Fibroblast of the aortic adventitia (primary cell): Measurements from ENCODE around the gene ITGA1. TPM values are rescaled to one million over a fixed set of nuclear protein-coding genes. Genes with fewer than 3 reads are reported as not detected.
"Not testable (repeated sequence)": the region's sequence is repeated elsewhere in the genome, so short reads cannot be mapped to it uniquely, and the experiment has no call there.

Experiments used
- DNase-seq: peaks from one replicate; pipeline ENCODE4 v3.0.0-alpha.2; 2010; ENCODE audit warnings: low read depth
- H3K4me3 ChIP-seq: 2 replicates; pipeline ENCODE4 v1.5.1; 2011; ENCODE audit warnings: low read depth, mild to moderate bottlenecking, control low read depth, low read length, moderate library complexity
- total RNA-seq: library from RNA; depleted of rRNA; stranded (reverse); fragments of >200 nt; gene quantifications from 2 replicates; pipeline ENCODE4 v1.2.3, GENCODE V29; 2012; ENCODE audit warnings: low replicate concordance
- TF ChIP-seq, protein P1 (sequence below): IDR thresholded peaks from 2 replicates; pipeline ENCODE4 v1.5.1; 2011; ENCODE audit warnings: mild to moderate bottlenecking, low read length, control low read depth, inconsistent platforms; ENCODE audit not compliant: insufficient read depth

ITGA1 gene
- total RNA-seq = 4.2 and 26.7 TPM in 2 replicates

DNA sequence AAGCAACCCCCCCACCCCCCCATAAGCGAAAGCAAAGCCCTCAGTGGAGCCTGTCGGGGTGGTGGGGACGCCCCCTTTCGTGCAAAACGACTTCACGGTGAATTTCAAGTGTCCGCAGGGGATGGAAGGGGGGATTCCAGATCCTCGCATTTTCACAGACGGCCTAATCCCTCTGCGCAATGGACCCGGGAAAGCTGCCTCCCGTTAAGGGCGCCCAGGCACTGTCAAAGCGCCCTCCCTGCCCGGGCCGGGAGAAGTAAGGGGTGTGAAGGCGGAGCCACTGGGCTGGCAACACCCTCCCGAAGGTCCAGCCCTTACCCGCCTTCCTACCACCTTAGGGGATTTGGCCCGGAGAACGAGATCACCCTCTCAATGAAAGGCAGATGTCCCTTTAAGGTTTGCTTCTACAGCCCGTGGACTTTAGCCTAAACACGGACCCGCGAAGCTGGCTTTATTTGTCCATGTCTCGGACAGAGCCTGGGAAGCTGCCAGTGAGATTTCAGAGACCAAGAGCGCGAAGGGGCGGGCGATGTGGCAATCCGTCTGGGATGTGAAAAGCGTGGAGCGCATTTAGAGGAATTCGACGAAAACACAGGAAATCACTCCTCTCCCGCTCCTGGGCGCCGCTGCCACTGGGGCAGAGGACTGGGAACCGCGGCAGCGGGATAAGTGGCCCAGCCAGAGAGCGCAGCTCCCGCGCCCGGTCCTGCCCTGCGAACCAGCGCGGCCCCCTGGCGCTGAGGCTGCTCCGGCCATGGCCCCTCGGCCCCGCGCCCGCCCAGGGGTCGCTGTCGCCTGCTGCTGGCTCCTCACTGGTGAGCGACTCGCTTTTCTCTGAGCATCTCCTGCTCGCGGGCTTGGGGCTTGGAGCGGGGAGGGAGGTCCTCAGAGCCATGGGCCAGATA is at the start of gene ITGA1, which contains the start of gene PELO:
ITGA1 (plus strand) TSS at position 317 of the 905 bp plus-strand sequence; CDS start at position 755, 438 bp downstream.
PELO (plus strand) TSS at position 317 of the 905 bp plus-strand sequence. CDS start 12,479 bp downstream, outside the sequence.
- TF ChIP-seq, protein P1, sequence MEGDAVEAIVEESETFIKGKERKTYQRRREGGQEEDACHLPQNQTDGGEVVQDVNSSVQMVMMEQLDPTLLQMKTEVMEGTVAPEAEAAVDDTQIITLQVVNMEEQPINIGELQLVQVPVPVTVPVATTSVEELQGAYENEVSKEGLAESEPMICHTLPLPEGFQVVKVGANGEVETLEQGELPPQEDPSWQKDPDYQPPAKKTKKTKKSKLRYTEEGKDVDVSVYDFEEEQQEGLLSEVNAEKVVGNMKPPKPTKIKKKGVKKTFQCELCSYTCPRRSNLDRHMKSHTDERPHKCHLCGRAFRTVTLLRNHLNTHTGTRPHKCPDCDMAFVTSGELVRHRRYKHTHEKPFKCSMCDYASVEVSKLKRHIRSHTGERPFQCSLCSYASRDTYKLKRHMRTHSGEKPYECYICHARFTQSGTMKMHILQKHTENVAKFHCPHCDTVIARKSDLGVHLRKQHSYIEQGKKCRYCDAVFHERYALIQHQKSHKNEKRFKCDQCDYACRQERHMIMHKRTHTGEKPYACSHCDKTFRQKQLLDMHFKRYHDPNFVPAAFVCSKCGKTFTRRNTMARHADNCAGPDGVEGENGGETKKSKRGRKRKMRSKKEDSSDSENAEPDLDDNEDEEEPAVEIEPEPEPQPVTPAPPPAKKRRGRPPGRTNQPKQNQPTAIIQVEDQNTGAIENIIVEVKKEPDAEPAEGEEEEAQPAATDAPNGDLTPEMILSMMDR = no peak
- H3K4me3 ChIP-seq = peak within 1 kb of the TSS; percentile 78
- peak; percentile 80 for DNase-seq

DNA sequence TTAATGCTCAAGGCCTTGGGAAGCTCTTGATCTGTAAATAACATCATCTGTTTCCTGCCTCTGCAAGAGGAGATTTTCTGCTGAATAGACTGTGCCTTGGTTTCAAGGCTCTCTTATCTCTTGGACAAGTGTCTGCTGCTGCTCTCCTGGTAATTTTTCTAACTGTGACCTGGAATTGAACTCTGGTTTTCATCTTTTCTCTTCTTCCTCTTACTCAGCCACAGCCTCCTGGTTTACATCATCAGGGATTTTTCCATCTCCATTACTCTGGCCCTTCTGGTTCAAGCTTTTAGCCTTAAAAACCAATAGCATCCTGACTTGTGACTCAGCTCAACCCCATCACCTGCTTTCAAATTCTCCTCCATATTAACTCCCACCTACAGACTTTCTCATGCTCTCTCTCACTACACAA is 49.6 kb upstream of the ITGA1 start:
- no peak overlapping the region for H3K4me3 ChIP-seq
- TF ChIP-seq, protein P1 = no peak
- peak; percentile 29 for DNase-seq

DNA sequence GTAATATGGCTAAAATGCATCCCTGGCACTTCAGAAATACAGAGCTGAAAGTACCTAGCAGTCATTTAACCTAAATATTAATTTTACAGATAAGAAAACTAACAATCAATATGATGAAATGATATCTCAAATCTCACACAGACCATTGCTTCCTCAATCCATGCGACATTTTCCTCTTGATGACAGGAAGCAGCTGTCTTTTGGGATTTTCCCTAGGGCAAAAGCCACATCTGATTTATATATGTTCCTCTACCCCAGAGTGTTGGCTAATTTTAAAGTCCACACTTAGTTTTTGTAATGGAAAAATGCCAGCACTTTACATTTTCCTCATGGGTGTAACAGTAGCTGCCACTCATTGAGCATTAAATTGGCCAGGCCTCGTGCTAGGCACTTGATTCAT is 47.7 kb upstream of the ITGA1 start:
- no peak overlapping the region for H3K4me3 ChIP-seq
- DNase-seq = no peak
- TF ChIP-seq, protein P1 = no peak

DNA sequence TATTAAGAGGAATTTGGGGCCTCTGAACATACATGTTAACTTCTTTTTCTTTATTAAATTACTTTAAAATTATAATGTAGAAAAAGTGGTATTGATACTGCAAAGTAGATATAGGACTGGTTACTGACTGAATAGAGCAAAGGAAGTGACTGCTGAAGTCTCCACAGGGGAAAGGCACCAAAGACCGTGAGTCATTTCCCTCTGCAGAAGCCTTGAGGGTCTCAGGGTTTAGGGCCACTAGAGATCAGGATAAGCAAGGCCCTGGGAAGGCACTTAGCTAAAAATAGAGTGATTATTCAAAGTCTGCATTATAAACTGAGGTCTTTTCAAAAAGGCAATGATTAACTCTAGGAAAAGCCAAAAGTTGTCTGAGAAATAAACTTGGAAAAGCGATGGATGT is 44.7 kb upstream of the ITGA1 start:
- DNase-seq = no peak
- no peak overlapping the region for H3K4me3 ChIP-seq
- TF ChIP-seq, protein P1 = no peak

DNA sequence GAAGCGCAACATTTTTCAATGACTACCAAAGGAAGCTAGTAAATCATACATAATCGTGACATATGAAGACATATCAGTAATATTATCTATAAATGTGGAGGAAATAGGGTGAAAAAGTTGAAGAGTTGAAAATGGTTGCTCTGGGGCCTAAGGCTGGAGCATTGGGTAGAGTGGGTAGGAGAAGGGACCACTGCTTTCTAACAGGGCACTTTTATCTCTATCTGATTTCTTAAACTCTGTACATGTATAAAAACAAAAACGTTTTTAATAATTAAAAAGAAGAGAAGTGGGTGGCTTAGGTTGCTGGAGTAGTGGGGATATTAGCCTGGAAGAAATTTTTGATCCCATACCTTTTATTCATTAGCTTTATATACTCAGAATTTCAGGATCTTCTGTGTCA is 44.2 kb upstream of the ITGA1 start:
- no peak for DNase-seq
- no peak overlapping the region for H3K4me3 ChIP-seq
- TF ChIP-seq, protein P1 = no peak

DNA sequence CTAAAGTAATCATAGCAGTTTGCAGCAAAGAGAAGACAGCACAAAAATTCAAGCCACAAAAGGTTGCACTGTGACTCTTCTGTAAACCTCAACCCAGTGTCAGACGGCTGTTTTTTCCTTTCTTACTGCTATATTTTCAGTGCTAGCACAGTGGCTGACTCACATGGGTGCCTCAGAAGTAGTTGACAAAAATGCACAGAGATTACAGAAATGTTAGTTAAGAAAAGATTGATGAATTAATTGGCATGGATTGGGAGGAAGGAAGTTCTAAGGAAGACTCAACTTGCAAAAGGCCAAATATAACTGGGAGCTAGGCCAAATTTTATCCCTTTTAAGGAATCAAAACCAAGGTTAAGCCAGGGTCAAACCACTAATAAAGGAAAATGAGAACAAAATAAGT is 43.7 kb upstream of the ITGA1 start:
- peak; percentile 16 for DNase-seq

DNA sequence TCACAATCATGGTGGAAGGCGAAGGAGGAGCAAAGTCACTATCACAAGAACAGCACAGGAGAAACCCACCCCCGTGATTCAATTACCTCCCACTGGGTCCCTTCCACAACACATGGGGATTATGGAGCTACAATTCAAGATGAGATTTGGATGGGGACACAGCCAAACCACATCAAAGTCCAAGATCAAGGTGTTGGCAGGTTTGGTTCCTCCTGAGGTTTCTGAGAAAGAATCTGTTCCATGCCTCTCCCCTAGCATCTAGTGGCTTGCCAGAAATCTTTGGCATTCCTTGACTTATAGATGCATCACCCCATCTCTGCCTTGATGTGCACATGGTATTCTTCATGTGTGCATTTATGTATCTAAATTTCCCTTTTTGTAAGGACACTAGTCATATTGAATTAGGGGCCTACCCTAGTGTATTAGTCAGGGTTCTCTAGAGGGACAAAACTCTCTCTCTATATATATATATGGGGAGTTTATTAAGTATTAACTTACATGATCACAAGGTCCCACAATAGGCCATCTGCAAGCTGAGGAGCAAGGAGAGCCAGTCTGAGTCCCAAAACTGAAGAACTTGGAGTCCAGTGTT is 42.8 kb upstream of the ITGA1 start:
- DNase-seq, H3K4me3 ChIP-seq: not testable (repeated sequence)

More for the DNA sequence above, 43.7 kb upstream of the ITGA1 start:
- H3K4me3 ChIP-seq = no peak overlapping the region
- TF ChIP-seq, protein P1 = no peak
